A549 treated with CpdA at 1 μM for 4 hours (cell line): ENCODE results near the gene HS2ST1. TPM values are rescaled to one million over a fixed set of nuclear protein-coding genes. Genes with fewer than 3 reads are reported as not detected.

Experiments
- total RNA-seq: library from RNA; stranded (reverse); fragments of 200-300 nt; extraction: Qiagen RNA extraction; gene quantifications from 5 replicates; pipeline ENCODE4 v1.2.3, GENCODE V29; 2022; ENCODE audit warnings: low read depth

The HS2ST1 gene
- 10.4 to 12.5 TPM (median 11.9 TPM) in 5 replicates for total RNA-seq

GRCh38 chr1:86914601-86914997 lies at the start of gene HS2ST1:
Gene HS2ST1 (plus strand): TSS chr1:86914635.

GRCh38 chr1:86913896-86914600 lies 387 bp upstream of the HS2ST1 start, which contains the start of gene SELENOF:
Gene SELENOF (minus strand): TSS chr1:86914126. CDS start chr1:86914111, 15 bp downstream.

Other genes starting within 250 kb of the HS2ST1 start
- 33.7 to 36.6 TPM (median 36.0 TPM) in 5 replicates for gene SH3GLB1, start 210.1 kb upstream of the HS2ST1 start, total RNA-seq
- 129 to 196 TPM (median 158 TPM) in 5 replicates for gene SELENOF, start 509 bp upstream of the HS2ST1 start, total RNA-seq